Fibroblast of mammary gland (primary cell): ENCODE results near the gene RNF166.

ENCODE experiments used
- DNase-seq: peaks from one replicate; pipeline ENCODE4 v3.0.0-alpha.2; 2010; ENCODE audit warnings: low read depth
- H3K4me3 ChIP-seq: 2 replicates; pipeline ENCODE4 v1.5.1; 2011; ENCODE audit warnings: low read depth, mild to moderate bottlenecking, low read length, moderate library complexity; ENCODE audit not compliant: control insufficient read depth
- TF ChIP-seq, protein P1 (sequence below): conservative IDR thresholded peaks from 2 replicates; pipeline ENCODE4 v1.5.1; 2011; ENCODE audit warnings: low read depth, low read length, inconsistent platforms; ENCODE audit not compliant: control insufficient read depth, insufficient read depth

RNF166 gene

DNA sequence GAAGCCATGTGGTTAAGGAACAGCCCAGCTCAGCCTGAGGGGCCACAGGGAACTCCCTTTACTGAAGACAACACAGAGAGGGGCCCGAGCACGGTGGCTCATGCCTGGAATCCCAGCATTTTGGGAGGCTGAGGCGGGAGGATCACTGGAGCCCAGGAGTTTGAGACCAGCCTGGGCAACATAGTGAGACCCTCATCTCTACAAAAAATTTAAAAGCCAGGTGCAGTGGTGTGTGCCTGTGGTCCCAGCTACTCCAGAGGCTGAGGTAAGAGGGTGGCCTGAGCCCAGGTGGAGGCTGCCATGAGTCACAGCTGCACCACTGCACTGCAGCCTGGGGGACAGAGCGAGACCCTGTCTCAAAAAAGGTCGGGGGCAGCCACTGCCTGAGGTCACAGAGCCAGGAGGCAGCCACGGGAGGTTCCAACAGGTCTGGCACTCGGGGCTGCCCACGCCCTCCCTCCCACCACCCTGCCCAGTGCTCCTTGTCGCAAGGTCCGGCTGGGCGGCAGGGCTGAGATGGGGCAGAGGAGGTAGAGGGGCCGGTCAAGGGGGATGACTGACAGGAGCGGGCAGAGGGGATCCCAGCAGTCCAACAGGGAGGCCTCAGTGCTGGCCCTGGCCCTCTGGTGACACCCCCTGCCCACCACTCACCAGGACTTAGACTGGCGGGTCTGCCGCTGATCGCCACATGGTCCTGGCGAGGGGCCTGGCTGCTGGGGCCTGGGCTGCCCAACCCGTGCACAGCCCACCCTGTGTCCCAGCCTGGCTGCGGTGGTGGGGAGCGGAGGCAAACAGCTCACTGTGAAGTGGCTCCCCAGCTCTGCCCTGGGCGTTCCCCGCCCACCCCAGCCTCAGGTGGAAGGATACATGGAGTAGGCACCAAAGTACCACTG, 58.8 kb downstream of the RNF166 start:
- no peak for DNase-seq
- TF ChIP-seq, protein P1, sequence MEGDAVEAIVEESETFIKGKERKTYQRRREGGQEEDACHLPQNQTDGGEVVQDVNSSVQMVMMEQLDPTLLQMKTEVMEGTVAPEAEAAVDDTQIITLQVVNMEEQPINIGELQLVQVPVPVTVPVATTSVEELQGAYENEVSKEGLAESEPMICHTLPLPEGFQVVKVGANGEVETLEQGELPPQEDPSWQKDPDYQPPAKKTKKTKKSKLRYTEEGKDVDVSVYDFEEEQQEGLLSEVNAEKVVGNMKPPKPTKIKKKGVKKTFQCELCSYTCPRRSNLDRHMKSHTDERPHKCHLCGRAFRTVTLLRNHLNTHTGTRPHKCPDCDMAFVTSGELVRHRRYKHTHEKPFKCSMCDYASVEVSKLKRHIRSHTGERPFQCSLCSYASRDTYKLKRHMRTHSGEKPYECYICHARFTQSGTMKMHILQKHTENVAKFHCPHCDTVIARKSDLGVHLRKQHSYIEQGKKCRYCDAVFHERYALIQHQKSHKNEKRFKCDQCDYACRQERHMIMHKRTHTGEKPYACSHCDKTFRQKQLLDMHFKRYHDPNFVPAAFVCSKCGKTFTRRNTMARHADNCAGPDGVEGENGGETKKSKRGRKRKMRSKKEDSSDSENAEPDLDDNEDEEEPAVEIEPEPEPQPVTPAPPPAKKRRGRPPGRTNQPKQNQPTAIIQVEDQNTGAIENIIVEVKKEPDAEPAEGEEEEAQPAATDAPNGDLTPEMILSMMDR = no peak
- no peak overlapping the region for H3K4me3 ChIP-seq
